ENCODE results near the gene C1orf21.

DNA sequence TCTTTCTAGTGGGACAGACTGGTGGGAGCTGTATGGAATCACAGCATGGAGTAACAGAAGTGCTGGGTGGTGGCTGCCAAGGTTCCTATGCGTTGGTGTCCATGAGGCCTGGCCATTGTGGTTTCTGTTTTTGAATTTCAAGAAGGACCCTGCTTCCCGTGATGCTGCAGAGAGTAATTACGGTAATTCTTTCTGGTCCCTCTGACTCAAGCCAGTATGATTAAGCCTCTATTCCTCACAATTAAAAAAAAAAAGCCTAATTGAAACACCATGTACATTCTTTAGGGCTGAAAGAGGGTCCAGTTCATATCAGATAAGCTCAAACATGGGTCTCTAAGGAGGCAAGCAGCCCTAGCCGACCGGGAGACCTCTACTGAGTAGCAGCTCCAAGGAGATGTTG is 10.5 kb upstream of the C1orf21 start:
- TF ChIP-seq, protein P1, sequence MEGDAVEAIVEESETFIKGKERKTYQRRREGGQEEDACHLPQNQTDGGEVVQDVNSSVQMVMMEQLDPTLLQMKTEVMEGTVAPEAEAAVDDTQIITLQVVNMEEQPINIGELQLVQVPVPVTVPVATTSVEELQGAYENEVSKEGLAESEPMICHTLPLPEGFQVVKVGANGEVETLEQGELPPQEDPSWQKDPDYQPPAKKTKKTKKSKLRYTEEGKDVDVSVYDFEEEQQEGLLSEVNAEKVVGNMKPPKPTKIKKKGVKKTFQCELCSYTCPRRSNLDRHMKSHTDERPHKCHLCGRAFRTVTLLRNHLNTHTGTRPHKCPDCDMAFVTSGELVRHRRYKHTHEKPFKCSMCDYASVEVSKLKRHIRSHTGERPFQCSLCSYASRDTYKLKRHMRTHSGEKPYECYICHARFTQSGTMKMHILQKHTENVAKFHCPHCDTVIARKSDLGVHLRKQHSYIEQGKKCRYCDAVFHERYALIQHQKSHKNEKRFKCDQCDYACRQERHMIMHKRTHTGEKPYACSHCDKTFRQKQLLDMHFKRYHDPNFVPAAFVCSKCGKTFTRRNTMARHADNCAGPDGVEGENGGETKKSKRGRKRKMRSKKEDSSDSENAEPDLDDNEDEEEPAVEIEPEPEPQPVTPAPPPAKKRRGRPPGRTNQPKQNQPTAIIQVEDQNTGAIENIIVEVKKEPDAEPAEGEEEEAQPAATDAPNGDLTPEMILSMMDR (IDR thresholded peaks at IDR 0.05): no peak
- no peak for TF ChIP-seq POLR2A (IDR thresholded peaks at IDR 0.05)
